Astrocyte of the hippocampus (primary cell): ENCODE measurements around the gene FBXO4.

ENCODE experiments used
- DNase-seq: peaks from one replicate; pipeline ENCODE4 v3.0.0; 2011; ENCODE audit warnings: low read depth, low spot score

Gene FBXO4, protein sequence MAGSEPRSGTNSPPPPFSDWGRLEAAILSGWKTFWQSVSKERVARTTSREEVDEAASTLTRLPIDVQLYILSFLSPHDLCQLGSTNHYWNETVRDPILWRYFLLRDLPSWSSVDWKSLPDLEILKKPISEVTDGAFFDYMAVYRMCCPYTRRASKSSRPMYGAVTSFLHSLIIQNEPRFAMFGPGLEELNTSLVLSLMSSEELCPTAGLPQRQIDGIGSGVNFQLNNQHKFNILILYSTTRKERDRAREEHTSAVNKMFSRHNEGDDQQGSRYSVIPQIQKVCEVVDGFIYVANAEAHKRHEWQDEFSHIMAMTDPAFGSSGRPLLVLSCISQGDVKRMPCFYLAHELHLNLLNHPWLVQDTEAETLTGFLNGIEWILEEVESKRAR

DNA sequence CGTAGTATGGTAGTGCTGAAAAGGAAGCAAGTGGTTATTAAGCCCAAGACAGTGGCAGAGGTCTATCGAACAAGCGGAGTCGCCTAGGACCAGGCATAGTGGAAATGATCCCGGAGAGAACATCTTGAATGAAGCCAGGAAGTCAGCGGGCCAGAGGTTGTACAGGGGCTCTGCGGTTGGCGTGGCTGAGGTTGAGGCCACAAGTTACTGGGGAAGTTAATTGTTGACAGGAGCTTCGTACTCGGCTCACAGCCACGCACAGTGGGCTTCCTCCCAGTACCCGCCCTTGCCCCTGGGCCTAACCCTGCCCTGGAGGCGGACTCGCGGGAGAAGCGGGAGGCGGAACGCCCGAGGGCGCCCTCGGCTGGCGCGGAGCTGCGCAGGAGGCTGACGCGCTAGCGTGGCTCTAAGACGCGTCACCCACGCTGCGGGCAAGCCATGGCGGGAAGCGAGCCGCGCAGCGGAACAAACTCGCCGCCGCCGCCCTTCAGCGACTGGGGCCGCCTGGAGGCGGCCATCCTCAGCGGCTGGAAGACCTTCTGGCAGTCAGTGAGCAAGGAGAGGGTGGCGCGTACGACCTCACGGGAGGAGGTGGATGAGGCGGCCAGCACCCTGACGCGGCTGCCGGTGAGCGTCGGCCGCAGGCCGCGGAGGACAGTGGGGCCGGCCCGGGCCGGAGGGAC lies at the start of gene FBXO4:
TSS of gene FBXO4 (plus strand) at position 410 of the 683 bp plus-strand sequence. CDS start at position 439, 29 bp downstream.
- DNase-seq = peak; percentile 90

DNA sequence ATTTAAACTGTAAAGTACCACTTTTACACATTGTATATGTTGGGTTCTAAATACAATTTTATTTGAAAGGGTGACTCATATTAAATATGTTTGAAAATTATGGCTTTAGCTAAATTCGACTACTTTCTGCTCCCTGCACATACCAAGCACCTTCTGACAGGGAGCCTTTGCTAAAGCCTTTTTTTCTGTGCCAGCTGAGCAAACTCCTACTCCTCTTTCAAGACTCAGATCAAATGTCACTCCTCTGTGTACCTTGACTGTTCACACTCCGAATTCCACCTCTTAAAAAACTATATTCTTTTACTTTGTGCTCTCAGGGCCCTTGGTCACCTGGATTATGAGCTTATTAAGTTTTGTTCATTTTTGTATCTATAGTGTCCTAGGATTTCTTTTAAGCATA lies 48.4 kb upstream of the FBXO4 start:
- DNase-seq = no peak

DNA sequence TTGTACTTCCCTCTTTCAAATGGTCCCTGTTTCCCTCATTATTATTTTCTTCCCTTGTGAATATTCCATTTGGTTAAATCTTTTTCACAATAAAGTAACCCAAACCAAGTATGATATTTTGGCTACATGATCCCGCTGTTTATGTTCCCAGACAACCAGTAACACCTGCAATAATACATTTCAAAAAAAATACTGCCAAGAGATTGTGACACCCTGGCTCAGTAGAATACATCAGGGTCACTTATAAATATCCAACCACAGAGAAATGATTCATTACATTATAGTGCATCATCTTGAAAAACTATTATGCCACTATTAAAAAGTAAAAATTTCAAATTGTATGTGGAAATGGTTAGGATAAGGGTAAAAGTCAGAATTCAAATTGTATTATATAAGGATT lies 47.7 kb upstream of the FBXO4 start:
- DNase-seq = no peak

DNA sequence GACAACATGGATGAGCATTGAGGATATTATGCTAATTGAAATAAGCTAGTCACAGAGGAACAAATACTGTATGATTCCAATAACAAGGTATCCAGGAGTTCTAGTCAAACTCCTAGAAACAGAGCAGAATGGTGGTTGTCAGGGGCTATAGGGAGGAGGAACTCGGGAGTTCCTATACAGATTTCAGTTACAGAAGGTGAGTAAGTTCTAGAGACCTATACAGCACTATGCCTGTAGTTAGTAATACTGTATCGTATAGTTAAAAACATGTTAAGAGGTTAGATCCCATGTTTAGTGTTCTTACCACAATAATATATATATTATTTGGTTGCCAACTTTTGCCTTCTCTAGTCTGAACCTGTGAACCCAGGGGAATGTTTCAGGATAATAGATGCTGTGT lies 46.9 kb upstream of the FBXO4 start:
- no peak for DNase-seq

DNA sequence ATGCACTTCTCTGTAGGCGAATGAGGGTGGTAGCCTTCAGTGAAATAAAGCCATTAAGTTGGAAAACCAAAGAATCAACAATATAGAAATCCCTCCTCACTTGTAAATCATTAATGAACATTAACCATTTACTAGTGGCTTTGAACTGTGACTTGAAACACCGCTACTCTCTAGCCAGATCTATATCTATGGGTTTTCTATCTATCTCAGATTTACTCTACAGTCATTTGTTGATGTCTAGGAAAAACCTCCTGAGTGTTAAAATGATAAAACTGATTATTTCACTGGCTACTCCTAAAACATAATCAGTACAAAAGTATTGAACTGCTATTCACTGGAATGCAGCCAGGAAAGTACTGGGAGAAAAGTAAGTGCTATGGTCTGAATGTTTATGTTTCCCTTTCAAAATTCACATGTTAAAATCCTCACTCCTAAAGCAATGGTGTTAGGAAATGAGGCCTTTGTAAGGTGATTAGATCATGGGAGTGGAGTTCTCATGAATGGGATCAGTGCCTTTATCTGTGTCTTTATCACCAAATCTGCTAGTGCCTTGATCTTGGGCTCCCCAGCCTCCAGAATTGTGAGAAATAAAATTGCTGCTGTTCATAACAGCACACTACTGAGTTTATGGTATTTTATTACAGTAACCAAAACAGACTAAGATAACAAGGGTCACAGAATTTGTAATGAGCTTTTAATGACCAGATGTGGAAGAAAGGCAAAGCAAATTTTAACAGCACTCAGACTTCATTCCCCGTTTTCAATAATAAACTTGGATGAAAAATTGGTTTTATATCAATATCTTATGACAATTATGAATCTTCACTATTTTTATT lies 46.2 kb upstream of the FBXO4 start:
- no peak for DNase-seq

DNA sequence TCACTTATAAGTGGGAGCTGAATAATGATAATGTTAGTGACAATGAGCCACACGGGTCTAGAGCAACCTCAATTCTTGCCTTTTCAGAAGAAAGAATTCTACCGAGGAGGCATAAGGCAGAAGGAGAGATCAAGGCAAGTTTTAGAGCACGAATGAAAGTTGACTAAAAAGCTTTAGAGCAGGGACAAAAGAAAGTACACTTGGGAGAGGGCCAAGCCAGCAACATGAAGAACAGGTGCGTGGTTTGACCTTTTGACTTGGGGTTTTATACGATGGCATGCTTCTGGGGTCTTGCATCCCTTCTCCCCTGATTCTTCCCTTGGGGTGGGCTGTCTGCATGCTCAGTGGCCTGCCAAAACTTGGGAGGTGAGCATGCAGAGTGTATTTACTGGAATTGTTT lies 42.3 kb upstream of the FBXO4 start:
- no peak for DNase-seq

DNA sequence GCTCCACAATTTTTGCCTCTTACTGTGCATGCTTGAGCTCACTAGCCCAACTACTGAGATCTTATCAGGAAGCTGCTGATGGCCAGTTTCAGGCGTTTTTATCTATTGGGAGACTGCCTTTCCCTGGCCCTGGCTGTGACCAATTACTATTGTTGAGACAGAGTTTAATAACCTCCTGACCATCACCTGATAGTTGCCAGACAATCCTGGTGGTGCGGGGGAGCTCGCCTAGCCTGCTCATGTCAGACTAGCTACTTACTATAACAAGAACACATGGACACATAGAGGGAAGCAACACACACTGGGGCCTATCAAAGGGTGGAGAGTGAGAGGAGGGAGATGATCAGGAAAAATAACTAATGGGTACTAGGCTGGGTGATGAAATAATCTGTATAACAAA lies 41.8 kb upstream of the FBXO4 start:
- DNase-seq = no peak

DNA sequence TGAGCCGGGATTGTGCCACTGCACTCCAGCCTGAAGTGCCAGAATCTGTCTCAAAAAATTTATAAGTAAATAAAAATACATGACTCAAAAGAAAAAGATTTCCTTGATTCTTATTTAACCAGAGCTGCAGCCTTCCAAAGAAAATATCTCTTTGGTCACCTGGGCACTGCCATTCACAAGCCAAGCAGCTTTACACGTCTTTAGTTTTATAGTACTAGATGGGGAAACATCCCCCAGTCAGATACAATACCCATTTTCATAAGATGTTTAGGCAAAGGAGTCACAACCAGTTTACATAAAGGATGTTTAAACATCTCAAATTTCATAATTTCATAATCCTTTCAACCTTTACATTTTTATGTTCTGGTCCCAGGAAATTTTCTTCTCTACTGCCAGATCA lies 41.1 kb upstream of the FBXO4 start:
- peak; percentile 2 for DNase-seq

DNA sequence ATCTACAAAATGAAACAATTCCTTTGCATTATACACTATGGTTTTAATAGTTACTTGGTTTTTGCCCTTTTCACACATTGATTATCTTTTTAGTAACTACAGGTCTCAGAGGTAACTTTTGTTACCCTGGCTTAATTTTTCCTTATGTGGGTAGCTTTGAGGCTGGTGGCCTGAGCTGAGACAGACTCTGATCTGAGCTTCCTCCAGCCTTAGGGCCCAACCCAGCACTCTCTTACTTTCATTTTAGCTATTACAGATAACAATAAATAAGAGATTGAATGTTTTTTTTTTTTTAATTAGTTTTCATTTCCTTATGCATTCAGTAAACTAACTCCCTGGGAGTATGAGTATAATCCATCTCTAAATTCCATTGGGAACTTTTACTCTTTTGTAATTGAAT lies 39.8 kb upstream of the FBXO4 start:
- no peak for DNase-seq

DNA sequence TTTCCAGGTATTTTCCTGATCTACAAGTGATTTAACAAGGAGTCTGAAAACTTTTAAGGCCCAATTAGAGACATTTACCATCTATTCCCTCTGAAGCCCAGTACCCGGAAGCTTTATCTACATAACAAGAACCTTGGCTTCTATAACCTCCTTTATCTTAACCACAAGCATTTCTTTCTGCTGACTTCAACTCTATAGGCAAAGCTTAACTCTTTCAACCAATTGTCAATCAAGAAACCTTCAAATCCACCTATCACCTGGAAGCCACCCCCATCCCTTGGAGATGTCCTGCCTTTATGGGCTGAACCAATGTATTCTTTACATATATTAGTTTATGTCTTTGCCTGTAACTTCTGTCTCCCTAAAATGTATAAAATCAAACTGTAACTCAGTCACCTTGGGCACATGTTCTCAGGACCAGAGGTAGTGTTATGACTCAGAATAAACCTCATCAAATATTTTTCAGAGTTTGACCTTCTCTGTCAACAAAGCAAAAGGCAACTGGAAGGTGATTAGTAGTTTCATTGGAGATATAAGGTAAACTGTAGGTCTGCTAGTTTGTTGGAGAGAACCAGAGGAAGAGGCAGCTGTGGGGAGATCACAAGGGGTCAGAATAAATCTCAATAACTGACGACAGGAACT lies 33.9 kb upstream of the FBXO4 start:
- no peak for DNase-seq

DNA sequence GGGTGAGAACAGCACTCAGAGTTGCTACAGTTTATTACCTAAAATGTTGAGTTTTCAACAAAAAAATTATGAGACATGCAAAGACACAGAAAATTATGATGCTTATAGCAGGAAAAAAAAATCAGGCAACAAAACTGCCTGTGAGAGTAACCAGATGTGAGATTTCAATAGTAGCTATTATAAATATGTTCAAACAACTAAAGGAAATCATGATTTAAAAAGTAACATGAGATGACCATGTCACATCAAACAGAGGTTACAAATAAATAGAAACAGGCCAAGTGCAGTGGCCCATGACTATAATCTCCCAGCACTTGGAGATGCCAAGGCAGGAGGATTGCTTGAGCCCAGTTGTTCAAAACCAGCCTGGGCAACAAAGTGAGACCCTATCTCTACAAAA lies 33.0 kb upstream of the FBXO4 start:
- DNase-seq = no peak

DNA sequence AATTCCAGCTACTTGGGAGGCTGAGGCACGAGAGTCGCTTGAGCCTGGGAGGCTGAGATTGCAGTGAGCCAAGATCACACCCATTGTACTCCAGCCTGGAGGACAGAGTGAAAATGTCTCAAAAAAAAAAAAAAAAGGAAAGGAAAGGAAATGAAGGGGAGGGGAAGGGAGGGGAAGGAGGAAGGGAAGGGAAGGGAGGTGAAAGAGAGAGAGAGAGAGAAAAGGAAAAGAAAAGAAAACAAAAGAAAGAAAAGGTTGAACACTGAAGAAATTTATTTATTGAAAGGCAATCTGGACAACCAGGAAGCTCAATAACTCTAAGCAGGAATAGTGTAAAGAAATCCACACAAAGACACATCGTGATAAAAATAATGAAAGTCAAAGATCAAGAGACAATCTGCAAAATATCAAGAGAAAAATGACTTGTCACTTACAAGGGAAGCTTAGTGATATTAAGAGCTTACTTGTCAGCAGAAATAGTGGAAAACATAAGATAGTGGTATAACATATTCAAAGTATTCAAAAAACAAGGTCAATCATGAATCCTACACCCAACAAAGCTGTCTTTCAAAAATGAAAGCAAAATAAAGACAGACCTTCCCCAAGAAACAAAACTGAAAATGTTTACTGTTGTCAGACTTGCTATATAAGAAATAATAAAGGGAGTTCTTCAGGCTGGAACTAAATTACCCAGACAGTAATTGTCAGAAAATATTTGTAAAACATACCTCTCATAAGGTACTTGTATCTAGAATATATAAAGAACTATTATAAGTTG lies 31.8 kb upstream of the FBXO4 start:
- DNase-seq = no peak

DNA sequence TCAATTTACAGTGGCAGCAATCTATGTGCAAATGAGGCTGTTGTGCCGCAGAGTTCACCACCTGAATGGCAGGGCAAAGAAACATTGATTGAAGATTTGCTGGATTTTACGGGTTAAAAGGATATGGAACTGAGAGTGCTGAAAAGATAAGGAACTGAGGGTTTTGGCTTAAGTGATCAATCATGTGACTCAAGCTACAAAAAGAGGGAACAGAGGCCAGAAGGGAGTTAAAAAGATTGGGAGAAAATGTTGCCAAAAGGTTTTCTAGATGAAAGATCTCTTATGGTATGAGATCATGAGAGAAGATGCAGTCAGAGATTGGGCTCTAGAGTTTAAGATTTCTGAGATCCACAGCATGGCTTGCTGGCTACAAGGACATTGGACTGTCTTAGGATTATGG lies 28.9 kb upstream of the FBXO4 start:
- no peak for DNase-seq

DNA sequence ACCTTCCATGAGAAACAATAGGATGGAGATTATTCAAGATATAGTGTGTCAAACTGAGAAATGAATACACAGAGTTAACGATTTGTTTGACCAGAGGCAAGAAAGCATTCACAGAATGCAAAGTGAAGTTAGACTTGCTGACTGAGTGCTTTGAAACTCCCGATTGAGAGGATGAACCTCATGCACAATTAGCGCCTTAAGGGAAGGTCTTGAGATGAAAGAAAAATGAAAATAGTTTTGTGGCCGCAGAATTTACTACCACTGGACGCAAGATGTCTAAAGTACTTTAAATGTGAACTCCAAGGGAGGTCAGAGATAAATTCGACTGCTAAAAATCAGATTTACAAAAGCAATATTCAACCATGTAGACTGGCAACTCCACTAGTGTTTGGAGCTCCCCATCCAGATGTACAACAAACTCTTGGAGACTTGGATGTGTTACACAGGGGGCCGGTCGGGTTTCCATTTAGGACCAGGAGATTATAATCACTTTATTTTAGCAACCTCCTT lies 21.6 kb upstream of the FBXO4 start:
- DNase-seq = no peak

DNA sequence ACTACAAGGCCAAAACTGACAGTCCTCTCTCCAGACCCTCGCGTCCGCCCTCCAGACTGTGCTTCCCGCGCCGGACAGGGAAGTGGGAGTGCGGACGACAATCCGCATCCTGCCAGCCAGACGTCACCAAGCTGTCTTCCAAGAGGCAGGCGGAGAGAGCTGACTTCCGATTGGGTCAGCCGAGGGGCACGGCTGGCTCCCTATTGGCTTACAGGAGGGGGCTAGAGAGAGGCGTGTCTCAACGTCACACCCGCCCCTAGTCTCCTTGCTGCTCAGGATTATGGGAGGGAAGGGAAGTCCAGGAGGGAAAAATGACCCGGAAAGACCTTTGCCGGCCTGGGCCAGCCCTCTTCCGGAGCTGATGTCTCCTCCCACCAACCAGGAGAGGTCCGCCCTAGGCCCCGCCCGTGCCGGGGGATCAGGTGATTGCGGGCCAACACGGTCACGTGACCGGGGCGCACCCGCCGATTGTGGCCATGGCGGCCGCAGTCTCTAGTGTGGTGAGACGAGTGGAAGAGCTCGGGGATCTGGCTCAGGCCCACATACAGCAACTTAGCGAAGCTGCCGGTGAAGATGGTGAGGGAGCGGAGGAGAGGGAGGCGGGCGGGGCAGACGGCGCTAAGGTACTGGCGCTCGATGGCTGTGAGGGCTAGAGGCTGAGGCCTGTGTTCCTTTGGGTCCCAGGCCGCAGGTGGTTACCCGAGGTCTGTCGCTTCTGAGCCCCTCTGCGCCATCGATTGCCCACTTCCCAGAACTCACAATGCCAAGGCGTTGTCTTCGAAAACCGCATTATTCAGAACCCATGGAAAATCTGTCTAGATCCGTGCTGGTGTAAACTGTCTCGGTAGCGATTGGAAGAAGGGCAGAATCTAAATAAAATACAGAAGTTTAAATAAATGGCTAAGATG lies 20.9 kb upstream of the FBXO4 start, which contains the start of gene RIMOC1:
TSS of gene RIMOC1 (plus strand) at position 453 of the 908 bp plus-strand sequence. CDS start at position 477, 24 bp downstream.
- peak; percentile 100 for DNase-seq

DNA sequence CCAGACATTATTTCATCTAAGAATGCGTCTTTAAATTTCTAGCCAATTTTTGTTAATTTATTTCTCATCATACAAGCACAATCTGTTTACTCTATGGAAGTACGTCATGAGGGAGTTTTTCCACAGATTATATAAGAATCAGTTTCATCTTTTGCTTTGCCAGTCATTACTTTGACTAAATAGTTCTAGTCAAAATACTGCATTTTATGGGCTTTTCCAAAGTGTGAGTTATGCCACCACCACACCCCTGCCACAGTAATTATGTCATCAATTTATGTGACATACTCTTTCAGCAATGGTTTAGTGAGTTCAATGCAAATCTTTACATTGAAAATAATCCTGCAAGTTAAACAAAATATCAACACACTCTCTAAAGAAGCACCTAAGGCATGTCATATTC lies 18.9 kb upstream of the FBXO4 start:
- no peak for DNase-seq

DNA sequence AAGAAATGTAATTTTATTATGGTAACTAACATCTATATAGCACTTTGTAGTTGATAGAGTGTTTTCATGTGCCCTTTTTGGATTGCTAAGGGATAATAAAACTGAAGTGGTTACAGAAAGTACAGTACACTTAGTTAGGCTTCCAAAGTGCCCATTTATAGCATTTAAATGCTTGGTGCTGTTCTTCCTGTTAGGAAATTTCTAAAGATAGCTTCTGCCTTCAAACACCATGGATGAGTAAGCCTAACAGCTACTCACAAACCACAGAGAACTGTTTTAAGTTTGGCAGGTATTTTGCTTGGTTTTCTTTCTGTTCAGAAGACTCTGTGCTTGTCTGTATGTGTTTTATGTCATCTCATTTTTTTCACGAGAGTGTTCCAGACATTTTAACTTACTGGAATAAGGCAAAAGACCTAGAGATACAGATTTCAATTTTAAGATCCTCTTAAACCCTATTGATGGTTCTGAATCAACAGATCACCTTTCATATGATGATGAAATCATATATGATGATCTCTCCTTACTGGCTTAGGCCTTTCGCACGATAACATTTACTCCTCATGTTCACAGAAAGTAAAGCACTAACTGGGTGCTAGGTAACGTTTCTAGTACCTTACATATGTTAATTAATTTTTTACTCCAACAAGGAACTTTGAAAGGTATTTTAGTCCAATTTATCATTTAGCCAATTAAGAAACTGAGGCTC lies 16.6 kb upstream of the FBXO4 start:
- peak; percentile 62 for DNase-seq

DNA sequence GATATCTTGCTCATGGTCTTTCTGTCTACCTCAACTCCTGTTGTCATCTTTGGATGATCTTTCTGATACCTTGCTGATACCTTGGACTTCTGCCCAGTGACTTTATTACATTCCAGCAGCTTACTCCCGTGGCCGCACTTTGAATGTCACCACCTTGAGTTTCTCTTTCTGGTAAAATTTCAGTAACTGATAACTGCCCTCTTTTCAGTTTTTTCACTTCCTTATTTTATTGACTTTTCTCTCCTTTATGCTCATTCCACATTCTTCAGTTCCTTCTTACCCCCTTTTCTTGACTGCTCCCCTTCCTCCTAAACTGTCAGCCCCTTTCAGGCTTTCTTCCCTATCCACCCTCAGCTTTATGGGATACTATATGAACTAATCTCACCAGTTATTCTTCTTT lies 7.0 kb upstream of the FBXO4 start:
- DNase-seq = no peak

DNA sequence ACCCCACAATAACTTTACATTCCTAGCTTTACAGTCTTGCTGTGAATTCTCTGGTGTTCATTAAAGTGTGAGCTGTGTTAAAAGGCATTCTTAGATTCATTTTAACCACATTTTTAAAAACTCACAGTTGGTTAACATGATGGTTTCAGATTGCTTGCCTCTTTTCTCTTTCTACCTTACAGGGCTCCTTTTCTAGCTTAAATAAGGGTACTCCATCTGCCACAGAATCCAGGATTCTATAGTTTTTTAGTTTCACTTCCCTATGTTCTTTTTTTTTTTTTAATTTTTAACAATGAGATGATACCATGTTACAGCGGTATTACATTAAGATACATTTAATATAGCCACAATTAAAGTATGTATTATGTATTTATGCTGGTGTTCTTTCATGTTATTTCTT lies 3.9 kb upstream of the FBXO4 start:
- DNase-seq = peak; percentile 10
